ENCODE measurements around the gene GOLGA8N.
"Not testable (repeated sequence)": the region's sequence is repeated elsewhere in the genome, so short reads cannot be mapped to it uniquely, and the experiment has no call there.

Gene GOLGA8N

DNA sequence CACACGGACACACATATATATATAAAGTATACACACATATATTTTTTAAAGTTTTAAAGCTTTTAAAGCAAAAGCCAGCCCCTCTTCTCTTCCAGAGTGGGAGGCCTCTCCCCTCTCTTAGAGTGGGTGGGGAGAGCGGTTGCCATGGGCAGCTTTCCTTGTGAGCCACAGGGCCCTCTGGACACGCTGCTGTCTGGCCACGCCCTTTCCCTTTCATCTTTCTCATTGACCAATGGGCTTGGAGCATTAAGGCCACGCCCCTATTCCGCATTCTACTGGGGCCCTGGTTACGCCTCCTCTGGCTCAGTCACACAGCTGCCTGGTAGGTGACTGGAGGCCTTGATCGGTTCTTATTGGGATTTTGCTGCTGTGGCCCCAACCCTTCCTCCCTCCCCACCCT, at the start of gene GOLGA8N:
Gene GOLGA8N (plus strand): TSS at position 306 of the 400 bp plus-strand sequence.
- DNase-seq, result not testable (repeated sequence)

DNA sequence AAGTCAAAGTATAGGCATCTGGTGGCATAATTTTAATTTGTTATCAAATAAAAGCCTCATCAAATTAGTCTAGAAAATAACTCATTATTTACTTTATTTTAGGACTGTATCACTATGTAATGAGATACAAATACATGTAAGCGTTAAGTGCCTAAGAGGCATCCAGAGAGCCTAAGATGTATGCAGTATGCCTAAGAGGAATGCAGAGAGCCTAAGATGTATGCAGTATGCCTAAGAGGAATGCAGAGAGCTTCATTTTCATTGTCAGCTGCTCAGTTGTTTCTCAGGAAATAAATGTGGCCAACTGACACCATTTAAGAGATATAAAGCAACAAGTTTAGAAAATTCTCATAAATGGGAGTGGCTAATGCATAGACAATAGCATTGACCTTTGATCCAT, 49.8 kb upstream of the GOLGA8N start:
- not testable (repeated sequence) for DNase-seq

DNA sequence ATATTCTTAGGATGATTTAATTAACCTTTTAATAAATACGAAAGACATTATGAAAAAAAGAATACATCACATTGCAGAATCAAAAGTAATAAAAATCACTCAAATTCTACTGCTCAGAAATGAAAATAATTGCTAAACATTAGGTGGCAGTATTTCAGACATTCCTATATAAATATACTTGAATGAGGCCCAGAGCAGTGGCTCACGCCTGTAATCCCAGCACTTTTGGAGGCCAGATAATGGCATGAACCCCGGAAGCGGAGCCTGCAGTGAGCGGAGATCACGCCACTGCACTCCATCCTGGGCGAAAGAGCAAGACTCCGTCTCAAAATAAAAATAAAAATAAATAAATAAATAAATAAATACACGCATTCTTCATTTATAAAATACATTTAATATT, 48.1 kb upstream of the GOLGA8N start:
- DNase-seq, result not testable (repeated sequence)

DNA sequence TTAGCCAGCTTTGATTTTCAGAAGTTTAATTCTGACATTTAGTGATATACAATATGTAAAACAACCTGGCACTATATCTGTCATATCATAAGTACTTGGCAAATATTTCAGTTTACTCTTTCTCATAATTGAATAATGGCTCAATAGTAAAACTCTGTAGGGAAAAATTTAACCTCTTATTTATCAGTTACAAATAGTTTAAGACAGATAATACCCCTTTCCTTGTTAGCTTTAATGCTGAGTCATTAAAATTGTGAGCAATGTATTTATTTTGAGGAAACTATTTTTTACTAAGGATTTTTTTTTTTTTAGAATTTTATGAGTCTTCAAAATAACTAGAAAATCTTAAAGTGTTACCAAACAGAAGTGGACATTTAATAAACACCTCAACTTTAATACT, 38.7 kb upstream of the GOLGA8N start:
- not testable (repeated sequence) for DNase-seq

DNA sequence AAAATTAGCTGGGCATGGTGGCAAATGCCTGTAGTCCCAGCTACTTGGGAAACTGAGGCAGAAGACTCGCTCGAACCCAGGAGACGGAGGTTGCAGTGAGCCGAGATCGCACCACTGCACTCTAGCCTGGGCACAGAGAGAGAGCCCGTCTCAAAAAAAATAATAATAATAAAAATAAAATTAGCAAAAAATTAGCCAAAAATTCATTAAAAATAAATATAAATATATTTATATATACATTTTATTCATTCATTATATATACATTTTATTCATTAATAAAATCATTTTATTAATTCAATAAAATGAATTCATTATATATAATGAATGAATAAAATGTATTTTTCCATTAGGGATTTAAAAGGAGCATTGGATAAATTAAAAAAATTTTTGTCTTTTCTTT, 31.1 kb upstream of the GOLGA8N start:
- not testable (repeated sequence) for DNase-seq

DNA sequence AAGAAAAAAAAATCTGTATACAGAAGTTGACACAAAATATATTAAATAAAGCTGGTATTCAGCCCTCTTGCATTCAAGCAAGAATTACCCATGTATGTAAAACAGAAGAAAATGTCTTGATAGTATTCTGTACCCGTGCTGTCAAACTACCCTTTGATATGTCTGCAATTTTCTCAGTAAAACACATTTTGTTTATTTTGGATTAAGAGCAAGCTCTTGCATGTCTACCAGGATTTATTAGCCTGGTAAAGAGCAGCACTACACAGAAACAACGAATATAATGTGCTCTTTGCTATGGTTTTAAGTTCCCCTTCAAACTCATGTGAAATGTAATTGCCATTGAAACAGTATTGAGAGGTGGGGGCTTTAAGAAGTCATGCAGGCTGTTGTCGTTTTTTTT, 24.3 kb upstream of the GOLGA8N start:
- DNase-seq, result not testable (repeated sequence)

DNA sequence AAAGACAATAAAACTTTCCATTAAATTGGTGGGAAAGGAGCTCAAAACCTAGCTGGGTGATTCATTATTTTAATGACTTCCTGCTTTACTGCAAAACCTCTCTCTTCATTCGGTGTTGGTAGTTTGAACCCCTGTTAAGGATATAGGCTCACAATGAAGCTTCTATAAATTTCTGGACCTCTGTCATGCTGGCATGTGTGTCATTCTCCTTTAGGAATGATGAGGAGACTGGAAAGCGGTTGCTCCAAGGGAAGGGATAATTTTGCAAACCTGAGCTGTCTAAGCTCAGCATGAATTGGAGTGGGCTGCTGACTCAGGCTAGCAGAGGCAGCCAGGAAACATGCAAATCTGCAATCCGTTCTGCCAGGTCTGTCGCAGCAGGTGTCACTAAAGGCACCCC, 14.8 kb upstream of the GOLGA8N start:
- not testable (repeated sequence) for DNase-seq

DNA sequence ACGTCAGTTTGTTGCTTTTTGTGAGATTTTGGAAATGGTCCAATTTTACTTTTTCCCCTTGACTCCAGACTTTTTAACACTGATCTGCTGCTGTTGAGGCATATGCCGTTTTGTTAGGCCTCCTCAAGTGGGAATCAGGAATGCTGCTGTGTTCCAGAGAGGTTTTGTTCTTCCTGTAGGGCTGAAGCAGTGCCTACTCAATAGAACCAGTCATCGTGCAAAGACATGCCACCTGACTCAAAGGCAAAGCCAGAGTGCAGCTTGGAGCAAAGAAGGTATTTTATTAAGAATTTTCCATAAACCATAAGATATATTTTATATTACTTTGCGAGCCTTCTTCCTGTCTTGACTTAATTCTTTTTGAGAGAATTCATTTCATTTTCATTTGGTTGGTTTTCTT, 7.4 kb upstream of the GOLGA8N start:
- DNase-seq, result not testable (repeated sequence)

DNA sequence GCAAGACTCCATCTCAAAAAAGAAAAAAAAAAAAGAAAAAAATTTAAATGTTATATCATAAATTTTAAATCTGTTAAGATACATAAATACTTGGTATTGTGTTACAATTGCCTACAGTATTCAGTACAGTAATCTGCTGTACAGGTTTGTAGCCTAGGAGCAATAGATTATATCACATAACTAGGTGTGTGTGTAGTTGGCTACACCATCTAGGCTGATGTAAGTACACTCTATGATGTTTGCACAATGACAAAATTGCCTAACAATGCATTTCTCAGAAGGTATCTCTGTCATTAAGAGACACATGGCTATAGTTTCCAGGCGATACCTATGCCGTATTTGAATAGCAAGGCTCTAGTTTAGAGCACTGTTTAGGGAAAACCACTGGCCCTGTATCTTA, 16.3 kb downstream of the GOLGA8N start:
- DNase-seq, result not testable (repeated sequence)

DNA sequence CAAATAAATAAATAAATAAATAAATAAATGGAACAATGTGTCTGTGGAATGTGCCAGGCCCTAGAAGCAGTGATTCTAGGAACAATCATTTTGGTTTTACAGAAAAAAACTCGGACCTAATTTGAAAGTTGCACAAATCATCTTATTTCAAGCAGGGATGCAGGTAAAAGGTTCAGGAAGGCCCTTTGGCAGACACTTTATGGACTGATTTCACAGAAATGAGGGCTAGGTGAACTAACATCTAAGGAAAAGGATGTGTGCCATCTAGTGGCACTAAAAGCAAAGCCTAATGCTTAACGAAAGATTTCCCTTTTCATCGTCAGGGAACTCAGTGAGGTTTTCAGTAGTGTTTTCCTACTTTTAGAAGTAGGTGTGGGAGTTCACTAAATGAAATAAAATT, 17.5 kb downstream of the GOLGA8N start:
- not testable (repeated sequence) for DNase-seq

DNA sequence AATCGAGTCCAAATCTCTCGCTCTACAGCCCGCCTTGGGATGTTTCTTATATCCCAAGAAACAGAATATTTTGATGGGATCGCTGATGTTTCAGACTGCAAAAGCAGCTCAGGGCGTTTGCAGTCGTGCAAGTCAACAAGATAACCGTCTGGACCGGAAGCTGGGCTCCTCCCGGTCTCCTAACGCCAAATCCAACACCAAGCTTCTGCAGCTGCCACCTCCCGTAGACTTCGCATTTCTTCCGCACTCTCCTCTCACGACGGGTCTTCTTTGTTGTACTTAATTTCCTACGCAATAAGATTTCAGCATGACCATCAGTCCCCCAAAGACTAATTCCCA, 21.4 kb downstream of the GOLGA8N start:
- DNase-seq, result not testable (repeated sequence)

DNA sequence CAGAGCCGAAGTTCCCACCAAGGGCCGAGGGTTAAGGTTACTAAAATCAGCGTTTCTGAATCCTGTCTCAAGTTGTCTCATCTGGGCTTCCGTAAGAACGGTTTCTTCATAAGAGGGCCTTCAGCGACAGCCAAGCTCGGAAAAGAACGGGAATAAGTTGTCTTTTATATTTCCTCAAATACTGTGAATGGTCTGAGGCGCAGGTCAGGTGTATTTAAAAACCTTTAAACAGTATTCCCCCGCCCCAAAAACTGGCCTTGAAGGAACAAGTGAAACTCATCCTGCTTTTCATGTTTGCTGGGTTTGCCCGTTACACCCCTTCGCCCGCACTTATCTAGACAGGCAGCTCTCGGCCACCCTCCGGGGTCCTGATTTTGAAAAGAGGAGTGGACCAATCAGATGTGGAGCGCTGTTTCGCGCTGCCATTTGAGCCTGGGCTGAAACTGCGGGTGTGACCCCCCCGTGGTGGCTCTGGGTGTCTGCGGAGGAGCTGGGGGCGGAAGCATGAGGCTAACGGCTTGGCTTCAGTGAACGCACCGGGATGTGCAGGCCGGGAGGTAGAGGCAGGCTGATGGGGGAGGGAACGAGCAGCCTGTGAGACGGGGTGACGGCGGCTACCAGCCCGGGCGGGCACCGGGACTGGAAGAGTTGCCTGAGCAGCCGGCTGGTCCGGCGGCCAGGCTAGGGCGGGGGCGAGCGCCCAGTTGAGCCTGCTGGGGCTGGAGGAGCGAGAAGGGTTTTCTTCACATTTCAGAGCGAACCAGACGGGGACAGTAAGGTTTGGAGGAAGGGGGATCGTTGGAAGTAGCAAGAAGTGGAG, 22.0 kb downstream of the GOLGA8N start, which contains the start of gene ARHGAP11A:
Gene ARHGAP11A (plus strand): TSS at position 454 of the 820 bp plus-strand sequence. CDS start 708 bp downstream, outside the sequence.
- DNase-seq, result not testable (repeated sequence)

DNA sequence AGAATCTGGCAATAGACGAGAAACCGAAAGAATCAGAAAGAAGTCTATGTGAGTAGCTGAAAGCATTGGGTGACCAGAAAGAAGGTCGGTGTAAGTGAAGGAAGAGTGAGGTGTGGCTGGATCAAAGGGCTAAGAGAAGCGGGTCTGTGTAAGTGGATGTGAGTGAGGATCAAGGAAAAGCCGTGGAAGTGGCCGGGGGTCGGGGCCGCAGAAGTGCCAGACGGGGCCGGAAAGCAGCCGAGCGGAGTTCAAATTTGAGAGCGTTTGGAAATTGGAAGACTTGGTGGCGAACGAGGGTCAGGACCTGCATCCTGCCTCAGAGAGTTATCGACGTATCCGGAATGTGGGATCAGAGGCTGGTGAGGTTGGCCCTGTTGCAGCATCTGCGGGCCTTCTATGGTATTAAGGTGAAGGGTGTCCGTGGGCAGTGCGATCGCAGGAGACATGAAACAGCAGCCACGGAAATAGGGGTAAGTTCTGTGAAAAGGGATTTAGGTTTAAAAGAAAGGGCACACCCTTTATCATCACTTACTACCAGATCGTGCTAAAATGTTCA, 22.7 kb downstream of the GOLGA8N start:
- DNase-seq, result not testable (repeated sequence)

DNA sequence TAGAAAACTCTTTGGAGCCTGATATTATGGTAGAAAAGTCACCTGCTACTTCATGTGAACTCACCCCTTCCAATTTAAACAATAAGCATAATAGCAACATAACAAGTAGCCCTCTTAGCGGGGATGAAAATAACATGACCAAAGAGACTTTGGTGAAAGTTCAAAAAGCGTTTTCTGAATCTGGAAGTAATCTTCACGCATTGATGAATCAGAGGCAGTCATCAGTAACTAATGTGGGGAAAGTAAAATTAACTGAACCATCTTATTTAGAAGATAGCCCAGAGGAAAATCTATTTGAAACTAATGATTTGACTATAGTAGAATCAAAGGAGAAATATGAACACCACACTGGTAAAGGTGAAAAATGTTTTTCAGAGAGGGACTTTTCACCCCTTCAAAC, 43.2 kb downstream of the GOLGA8N start:
- no peak for DNase-seq

DNA sequence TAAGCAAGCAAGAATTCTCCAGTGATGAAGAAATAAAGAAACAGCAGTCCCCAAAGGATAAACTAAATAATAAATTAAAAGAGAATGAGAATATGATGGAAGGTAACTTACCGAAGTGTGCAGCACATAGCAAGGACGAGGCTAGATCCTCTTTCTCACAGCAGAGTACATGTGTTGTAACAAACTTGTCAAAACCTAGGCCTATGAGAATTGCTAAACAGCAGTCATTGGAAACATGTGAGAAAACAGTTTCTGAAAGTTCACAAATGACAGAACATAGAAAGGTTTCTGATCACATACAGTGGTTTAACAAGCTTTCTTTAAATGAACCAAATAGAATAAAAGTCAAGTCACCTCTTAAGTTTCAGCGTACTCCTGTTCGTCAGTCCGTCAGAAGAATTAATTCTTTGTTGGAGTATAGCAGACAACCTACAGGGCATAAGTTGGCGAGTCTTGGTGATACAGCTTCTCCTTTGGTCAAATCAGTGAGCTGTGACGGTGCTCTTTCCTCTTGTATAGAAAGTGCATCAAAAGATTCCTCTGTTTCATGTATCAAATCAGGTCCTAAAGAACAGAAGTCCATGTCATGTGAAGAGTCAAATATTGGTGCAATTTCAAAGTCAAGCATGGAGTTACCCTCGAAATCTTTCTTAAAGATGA, 43.8 kb downstream of the GOLGA8N start:
- no peak for DNase-seq

DNA sequence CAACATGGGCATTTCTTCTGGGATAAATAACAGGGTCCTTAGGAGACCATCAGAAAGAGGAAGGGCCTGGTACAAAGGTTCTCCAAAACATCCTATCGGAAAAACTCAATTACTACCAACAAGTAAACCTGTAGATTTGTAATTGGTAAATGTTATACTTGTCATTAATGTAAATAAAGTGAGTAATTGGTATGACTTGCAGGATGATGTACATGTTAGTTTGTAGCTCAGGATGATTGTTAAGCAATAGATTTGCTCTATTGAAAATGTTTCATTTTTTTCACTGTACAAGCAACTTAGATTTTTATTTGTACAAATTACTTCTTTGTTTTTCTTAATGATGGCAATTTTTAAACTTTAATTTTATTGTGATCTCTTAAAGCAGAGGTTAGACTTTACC, 44.4 kb downstream of the GOLGA8N start:
- no peak for DNase-seq

DNA sequence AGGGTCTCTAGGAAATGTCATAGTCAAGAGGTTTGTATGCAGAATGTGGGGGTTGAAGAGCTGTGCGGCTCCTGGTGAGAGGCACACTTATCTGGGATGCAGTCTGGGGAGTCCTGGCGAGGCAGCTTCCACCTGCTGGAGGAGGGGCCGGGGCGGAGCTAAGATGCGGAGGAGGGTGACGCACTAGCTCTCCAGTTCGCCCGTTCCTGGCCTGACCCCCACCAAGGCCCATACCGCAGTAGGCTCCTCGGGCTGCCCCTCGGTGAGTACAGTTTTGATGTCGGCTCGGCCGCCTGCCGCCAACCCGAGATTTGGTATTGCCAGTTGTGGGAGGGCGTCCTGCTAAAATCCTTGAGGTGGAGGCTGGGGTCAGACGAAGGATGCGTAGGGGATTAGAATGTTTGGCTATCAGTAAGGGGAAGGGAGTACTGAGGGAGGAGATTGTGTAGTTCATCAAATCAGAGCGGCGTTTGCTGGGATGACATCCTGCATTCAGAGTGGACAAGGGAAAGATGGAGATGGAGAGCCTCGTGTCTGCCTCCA, 48.3 kb downstream of the GOLGA8N start, which contains the start of gene SCG5:
Gene SCG5 (plus strand): TSS at position 194 of the 543 bp plus-strand sequence. CDS start 1,883 bp downstream, outside the sequence.
- peak in 1 of 2 experiments; percentile 49 for DNase-seq

DNA sequence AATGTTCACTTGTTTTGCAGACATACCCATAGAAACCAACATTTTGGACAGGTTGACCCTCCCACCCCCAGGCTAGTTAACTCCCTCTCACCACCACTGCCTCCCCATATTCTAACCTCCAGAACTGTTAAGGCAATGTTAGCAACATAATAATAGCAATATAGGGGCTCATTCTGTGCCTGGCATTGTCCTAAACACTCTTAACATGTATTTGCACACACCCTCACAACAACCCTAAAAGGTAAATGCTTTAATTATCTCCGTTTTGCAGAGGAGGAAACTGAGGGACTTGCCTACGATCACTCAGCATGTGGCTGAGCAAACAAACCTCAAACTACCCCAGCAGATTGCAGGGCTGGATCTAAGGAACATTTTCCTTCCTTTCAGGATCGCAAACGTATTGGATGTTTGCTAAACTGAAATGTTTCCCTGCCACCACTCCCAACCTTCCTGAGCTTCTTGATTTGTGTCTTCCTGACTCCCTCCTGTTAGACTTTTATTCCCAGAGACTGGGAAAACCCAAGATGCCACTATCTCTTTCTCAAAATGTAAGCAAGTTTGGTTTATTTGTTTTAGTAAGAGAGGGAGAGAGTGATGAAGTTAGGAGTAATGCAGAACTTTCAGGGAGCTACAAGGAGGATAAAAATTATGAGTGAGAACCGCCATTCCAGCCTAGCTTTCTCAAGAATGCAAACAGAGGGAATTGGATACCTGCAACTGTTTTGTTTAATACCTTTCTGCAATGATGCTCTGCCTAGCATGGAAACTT, 49.6 kb downstream of the GOLGA8N start:
- no peak for DNase-seq

DNA sequence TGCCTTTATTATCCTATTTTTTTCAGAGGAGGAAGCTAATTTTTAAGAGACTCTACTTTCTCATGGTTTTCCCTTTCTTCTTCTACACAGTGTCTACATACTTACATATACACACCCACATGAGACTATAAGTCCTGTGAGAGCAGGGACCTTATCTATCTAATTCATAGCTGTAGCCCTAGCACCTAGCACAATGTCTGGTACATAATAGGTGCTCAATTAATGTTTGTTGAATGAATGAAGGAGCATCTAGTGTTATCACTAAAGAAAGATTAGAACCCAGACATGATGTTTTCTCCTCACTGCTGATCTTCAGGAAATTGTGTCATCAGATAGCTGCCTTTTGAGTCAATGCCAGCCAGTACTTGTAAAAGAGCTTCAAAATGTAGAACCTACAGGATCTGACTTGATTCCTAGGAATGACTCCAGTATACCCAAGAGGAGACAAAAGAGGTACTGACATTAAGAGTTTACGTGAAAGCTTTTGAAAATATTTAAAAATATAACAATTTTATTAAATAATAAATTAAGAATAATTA, 50.7 kb downstream of the GOLGA8N start:
- no peak for DNase-seq

DNA sequence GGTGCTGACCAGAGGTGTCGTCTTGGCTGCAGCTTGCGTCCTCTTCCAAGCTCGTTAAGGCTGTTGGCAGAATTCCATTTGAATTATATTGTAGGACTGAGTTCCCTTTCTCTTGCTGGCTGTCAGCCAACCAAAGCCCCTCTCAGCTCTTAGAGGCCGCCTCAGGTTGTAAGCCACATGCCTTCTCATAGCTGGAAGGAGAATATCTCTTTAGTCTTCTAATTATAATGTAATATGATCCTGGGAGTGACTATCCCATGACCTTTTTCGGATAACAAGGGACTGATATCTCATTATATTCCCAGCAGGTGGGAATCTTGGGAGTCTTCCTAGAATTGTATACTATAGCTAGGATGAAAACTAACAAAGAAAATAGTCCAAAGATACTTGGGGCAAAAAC, 53.0 kb downstream of the GOLGA8N start:
- peak; percentile 84 to 91 for DNase-seq

DNA sequence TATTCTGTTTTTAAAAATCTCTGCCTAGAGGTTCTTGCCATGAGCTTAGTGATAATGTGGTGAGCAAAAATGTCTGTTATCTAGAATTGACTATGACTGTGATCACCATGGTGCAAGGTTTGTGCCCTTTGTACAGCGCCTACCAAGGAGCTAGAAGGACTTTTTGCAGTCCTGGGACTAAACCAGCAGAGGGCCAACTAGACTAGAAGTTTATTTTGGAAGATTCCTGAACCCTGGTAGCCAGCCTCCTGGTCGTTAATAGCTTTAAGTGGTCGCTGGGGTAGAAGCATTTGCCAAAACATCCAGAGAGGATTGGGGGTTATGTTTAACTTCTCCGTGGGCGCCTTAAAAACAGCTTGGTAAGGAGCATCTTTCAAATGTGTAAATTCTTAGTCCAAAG, 56.1 kb downstream of the GOLGA8N start:
- peak; percentile 22 to 44 for DNase-seq

DNA sequence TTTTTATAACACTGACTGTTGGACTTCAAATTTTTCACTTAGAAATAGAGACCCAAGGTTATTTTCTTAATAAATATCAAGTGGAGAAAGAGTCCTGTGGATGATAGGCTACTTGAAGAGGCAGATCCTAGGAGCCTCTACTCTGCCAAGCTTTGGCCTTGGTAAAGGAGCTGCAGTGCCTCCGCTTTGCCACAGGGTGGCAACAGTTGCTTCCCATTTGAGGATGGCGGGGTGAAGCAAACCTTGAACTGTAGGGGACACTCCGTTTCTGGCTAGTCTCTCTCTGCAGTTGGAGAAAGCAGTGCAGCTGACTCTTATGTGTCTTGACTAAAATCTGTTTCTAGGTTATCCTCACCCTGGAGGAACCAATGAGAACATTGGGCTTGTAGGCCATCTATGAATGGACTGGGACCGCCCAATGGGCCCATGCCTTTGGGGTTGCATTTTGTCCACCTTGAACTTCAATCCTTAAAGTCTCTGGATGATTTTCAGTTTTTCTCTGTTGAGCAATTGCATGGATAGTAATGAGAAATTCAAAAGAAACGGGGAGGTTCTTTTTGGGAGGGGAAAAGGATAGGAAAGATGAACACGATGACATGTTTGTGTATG, 58.1 kb downstream of the GOLGA8N start:
- peak; percentile 46 to 87 for DNase-seq
